HG02623 (cell line): Measurements from ENCODE around the gene MAPKAP1.
"Not testable (repeated sequence)": the region's sequence is repeated elsewhere in the genome, so short reads cannot be mapped to it uniquely, and the experiment has no call there.

Experiments used
- ATAC-seq: cut with Tn5 transposase; IDR thresholded peaks from one replicate; pipeline ENCODE4 v1.9.1; 2021; ENCODE audit warnings: moderate library complexity; ENCODE audit not compliant: unreplicated experiment

Gene MAPKAP1

DNA sequence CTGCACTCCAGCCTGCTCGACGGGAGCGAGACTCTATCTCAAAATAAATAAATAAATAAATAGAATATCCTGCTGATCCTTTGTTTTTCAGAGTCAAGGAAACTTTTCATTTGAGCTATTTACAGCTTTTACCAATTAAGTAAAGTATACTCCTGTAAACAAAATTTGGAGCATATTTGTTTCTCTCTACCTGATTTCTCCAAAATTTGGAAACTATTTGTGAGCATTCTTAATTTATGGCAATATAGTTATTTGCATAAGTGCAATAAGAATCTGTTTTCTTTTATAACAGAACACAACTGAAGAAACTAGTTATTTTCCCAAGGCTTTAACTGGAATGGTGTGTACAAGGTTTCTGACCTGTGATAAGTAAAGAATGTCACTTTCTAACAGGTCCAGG lies 135.2 kb downstream of the MAPKAP1 start:
- not testable (repeated sequence) for ATAC-seq

DNA sequence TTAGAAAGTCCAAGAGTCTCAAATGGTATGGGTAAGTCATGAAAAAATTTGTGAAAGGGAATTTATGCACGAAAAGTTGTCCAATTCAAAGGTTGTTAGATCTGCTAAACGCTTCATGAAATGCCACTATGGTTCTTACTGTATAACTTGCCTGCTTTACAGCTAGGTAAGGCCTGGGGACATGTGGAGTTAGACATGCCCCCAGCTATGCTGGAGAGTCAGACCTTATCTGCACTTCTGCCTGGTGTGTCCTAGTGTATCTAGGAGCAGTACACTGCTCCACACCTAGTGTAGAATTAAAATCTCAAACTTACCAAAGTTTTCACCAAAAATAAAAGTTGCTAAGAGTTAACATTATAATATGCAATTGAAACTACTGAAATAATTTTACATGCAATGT lies 136.8 kb downstream of the MAPKAP1 start:
- no peak for ATAC-seq

DNA sequence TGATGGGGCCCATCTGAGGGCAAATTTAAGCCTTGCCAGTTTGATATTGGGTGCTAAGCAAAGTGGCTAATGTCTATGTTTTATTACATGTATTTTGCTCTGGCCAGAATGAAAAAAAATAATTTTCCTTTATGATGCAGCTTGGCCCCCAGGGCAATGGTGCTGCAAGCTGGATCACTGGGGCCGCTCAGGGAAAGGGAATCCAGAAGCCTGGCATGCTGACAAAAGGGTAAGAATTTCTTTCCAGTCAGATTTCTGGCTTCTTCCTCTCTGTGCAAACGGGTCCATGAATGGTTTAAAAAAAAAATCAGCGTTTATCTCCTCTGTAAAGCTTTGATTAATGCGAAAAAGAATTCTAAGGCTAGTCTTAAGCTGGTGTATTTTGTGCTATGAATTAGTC lies 138.4 kb downstream of the MAPKAP1 start:
- no peak for ATAC-seq

DNA sequence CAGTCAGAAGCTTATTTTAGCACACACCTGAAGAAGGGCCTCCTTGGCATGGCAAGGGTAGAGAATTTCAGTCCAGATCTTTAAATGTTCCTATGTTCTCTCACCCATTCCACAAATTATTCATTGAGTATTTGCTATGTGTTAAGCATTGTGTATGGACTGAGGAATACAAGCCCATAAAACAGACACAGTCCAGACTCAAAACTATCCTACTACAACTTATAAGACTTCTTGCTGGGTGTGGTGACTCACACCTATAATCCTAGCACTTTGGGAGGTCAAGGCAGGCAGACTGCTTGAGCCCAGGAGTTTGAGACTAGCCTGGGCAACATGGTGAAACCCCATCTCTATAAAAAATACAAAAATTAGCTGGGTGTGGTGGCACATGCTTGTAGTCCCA lies 141.0 kb downstream of the MAPKAP1 start:
- ATAC-seq = not testable (repeated sequence)

DNA sequence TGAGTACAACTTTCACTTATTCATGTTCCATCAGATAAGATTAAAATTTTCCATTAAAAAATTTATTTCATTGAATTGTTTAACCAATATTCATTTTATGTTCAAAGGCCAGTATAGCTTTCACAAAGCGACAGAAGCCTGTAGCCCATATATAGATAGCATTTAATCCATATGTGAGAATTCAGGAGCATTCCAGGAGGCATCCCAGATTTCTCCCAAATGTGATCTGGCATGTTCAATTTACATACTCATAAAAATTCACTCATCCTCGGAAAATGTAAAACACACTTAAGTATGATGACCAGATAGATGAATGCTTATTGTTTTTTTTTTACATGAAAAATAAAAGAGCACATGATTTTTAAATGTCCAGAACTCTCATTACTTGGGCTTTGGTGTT lies 141.9 kb downstream of the MAPKAP1 start:
- no peak for ATAC-seq

DNA sequence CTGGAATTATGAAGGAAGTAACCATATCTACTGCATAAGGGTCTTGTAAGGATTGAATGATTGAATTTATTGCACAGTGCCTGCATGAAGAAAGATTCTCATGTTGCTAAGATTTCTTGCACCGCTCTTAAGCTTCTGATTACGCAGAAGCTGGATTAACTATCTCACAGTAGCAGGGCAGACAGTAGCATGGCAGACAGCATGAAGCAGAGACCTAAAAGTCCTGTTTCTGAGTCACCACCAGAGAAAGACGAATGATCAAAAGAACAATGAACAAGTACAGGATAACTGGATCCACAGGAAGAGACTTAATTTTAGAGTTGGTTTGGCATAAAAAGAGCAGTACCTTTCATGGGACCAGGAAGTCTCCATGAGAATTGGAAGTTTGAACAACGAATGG lies 142.4 kb downstream of the MAPKAP1 start:
- ATAC-seq = no peak

DNA sequence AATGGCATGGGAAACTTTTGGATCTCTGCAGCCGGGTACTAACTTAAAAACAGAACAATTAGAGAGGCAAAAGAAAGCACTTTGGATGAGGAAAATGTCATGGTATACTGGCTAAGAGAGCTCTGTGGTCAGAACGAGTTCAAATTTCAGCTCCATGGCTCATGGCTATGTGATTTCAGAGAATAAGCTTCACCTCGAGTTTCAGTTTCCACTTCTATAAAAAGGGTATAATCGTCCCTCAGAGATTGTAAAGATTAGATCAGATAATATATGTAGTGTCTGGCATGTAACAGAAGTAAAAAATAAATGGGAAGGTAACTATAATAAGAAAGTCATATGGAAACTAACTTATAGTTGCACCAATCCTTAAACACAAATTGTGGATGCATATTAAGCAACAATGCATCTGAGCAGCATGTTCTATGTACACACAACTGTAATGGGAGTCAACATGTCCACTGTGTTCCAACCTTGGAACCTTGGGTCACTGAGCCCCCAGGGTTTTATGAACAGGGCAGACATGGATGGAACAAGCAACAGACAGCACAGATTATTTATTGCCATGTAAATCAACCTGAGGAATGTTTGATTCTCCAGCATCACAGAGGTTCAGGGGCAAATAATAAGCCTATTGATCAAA lies 145.4 kb downstream of the MAPKAP1 start:
- no peak for ATAC-seq

DNA sequence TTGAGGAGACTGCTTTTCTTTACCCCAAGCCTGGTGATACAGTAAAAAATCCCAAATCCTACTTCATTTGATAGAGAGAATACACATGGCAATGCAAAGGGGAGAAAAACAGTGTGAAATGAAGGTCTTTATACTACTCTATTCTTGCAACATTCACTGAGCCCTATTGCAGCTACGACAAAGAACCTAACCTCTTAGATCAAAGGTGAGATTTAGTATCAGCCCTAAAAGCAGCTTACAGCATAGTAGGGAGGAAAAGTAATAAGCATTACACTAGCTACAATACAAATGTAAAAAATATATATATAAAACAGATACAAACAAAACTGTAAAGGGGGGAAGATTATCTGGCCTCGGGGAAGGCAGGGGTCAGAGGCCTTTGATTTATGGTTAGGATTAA lies 147.1 kb downstream of the MAPKAP1 start:
- ATAC-seq = no peak

DNA sequence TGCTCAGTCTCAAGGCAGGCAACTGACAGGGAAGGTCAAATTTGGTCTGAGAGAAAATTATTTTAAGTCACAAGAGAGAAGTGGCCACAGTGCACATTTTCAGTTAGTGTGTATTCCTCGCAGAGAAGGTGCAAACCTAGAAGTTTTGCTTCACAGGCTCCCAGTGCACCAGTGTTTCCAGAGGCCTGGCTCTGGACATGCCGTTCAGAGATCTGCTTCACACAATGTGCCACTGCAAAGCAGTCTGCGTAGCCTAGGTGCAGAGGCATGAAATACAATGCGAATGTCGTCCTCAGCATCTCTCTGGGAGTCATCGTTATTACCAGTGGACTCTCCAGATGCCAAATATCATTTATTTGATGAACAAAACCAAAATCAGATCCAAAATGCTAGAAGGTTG lies 147.8 kb downstream of the MAPKAP1 start:
- ATAC-seq = no peak

DNA sequence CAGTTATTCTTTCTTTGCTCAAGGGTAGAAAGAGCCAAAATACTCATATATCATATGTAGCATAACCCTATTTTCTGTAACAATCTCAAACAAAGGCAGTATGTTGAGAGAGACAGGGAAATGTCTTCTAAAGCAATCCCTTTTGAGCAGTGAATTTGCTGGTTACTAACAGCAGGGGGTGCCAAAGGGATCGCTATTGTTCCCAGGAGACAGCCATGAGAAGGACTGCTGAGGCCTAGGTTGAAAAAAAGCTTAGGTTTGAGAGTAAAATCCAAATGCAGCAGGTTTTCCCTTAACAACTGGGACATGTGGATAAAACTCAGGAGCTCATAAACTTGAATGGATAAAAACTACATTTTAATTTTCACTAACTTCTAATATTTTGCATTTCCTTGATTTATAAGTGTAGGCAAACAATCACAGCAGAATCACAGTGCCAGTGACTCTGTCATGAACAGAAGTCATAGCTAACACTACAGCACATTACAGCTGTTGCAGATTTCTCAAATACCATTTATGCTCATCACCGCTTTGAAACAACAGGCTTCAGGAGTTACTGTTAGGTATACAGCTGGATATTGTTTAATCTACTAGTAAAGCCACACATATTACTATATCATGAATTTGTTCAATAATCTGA lies 148.4 kb downstream of the MAPKAP1 start:
- ATAC-seq = no peak

DNA sequence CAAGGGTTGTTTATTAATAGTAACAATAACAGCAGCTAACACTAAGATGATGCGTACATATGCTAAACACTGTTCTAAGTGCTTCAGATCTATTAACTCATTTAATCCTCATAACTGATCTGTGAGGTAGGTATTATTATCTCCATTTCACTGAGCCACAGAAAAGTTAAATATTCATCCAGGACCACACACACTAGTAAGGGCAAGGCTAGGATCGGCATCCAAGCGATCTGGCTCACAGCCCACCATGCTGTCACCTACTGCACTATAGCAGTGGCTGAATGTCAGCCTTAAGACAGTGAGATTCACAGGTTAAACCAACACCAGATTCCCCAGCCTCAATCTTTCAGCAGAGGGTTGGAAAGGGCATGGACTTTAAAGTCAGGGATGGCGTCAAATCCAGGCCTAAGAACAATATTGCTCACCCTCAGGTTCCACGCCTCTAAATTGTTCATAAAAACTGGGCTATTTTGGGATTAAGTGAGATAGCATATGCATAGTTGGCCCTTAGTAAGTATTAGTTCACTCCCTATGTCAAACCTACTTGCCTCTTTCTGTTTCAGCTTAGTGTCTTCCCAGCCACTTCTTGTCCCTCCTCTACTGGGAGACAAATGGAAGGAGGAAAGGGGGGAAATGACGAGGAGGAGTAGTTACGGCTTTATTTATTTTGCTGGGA lies 150.8 kb downstream of the MAPKAP1 start:
- ATAC-seq = no peak

DNA sequence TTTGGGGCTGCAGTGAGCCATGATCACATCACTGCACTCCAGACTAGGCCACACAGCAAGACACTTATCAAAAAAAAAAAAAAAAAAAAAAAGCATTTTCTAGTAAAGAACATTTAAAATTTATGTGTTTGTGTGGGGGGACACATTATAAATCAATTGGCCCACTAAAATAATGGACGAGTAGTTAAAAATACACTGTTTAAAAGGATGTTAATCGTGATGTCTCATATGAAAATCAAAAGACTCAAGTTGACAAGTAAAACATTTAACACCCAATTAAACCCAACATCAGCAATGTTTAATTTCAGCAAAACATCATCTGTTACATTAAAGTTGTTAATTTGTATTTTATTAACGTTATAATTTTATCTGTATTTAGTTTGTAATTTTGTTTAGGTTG lies 152.3 kb downstream of the MAPKAP1 start:
- ATAC-seq = no peak

DNA sequence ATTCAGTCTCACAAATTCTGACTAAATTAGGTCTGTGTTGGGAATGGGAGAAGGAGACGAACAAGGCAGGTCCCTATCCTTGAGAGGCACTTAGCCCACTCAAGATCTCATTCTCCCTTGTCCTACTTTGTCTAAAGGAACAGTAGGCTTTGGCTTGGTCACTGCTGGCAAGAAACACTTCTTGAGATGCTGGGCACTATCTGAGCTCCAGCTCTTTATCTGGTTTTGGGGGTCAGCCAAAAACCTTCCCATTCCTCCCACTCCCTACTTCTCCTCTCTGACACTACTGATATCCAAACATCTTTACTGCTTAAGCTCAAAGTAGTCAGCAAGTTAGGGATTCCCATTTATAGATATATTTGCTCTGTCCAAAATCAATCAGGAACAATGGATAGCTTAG lies 155.2 kb downstream of the MAPKAP1 start:
- no peak for ATAC-seq

DNA sequence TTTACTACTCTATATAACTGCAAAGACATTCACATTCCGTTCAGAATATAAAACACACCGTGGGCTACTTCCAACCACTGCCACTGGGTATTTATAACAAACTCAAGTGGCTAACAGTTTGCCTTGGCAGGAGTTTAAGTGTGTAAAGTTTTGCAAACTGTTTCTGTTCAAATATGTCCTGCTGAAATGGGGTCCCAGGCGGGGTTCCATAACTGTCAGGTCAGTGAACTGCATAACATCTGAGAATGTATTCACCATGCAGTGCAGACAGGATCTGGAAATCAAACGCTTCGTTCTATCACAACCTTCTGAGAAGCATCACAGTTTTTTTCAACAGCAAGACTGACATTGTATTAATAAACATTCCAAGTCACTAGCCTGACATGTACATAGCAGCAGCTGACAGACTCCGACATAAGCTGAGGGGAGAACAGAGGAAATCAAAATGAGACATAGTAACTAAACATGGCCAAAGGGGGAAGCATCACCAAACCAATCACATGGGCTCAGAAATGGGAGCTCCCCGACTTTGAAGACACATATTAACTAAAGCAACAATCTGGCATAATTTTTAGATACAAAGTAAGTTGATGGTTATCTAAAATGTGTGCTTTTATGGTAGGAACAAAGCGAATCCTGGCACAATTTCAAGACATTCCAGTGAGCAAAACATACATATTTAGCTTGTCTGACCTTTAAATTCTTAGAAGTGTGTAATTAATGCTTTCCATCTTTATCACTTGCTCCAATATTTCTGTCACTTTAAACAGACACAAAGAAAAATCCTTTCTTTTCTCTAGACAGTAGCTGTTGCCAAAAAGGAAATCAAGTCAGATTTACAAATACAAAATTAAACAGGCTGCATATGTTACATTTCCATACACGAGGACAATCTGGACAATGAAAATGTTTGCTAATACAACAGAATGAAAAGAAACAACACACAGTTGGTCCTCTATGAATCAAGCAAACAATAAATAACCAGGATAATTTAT lies 156.8 kb downstream of the MAPKAP1 start:
- no peak for ATAC-seq

DNA sequence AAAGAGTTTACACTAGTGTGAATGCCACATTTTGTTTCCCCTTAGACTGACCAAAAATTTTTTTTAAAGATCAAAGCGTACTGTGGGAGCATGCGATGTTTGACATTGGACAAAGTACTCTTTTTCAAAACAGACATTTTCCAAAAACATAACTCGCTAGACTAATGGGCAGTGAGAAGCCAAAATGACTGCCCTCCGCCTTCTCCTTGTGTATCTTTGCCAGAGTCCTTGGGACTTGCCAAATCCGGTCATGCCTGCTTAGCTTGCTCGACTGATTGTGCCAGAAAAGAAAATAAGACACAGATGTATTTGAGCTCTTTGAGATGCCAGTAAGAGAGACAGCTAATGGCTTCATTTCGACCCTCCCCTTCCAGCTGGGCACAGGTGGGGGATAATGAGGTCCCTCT lies 157.5 kb downstream of the MAPKAP1 start:
- no peak for ATAC-seq

DNA sequence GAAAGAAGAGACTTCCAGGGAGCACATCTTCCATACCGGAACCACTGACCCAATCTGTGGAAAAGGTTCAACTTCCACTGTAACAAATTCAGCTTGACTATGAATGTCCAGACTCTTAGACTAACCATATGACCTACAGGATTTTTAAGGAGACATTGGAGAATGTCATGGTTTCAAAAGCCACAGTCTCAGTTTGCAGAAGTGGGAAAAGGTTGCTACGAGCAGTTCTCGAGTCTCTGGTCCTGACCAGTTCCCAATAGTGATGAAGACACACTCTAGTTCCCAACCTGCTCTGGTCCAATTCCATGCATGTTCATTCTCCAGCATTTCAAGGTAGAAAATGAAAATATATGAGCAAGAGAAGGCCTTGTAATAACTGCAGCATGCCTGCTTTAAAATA lies 158.0 kb downstream of the MAPKAP1 start:
- ATAC-seq = no peak

DNA sequence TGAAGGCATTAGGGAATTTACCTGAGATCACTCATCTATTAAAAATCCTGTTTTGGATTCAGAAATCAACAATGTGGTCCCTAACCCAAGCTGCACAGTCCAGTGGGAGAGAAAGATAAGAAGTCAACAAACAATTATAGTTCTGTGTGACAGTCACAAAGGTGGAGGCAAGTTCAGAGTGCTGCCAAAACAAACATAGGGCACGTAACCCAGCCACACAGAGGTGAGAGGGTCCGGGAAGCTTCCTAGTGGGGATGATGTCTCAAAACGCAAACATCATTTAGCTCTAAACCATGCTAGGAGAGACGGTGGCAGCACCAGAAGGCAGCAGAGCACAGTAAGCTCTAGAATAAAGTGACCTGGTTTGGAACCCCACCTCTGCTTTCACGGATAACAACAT lies 158.9 kb downstream of the MAPKAP1 start:
- no peak for ATAC-seq

DNA sequence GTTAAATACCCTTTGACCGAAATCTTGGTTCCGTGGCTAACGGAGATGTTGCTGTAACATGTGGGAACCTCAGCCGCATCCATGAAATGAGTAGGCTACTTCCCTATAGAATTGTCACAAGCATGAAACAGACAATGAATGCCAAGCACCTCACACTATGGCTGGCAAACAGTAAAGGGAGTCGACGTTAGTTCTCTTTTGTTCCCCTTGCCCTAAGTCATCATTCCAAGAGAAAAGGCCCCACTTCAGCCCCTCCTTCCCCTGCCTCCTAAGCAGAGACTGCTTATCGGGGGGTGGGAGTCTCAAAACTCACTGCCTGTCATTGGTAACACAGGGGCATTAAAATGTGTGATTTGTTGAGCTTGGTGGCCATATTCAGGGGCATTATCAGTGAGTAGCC lies 159.6 kb downstream of the MAPKAP1 start:
- ATAC-seq = no peak

DNA sequence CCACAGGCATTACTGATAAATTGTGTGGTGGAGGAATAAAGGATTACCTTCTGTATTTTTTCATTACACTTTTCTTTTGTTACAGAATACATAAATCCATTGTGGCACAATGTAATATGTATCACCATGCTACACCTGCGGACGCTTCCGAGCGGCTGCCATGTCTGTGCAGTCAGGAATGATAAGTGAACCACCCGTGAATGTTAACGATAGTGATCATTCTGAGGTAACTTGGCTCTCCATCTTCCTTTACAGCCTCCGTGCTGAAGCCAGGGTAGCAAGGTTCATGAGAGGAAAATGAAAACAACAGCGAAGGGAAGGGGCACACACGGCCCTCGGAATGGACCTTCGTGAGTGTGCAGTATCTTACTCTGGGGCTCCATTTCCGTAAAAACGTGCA lies 161.2 kb downstream of the MAPKAP1 start:
- ATAC-seq = no peak

DNA sequence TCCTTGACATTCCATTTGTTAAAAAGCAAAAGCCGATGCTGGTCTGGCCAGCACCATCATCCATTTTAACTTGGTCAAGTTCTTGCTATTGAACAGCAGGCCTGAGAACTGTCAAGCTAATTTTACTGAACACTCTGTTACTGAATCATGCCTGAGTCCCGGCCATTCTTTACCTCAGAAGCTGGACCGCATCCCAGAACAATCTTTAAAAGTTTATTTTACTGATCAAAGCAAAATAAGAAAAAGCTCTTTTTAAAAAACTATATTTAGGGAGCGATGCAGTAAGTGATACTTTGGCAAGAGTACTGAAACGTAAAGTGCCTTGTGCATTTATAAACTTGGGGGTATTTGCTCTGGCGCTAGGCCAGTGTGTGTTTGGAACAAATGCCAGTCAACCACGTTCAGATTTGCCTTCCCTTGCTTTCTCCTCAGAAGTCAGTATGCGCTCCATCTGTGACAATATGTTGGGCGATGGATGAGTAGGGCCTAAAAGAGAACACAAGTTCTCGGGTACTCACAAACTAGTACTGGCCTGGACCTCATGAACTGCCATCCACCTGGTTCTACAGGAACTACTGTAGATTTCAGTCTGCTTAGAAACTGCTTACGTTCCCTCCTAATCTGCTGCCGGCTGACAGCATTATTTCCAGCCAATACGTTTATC lies 161.9 kb downstream of the MAPKAP1 start:
- no peak for ATAC-seq

DNA sequence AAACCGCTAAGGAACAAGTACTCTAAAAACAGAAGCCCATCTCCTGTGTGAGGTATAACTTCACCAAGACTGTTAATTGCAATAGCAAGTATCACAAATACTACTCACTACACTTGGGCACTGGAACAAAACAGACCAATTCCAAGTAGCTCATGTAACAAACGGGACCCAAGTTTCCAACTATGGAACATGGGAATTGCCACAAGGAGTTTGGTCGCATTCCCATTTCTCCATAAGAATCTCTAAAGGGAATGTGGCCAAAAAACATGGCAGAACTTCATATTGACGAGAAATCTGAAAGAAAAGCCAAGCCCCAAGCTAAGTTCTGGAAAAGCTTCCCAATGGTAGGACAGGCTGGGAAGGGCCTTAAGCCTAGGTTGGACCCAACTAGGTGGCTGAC lies 162.5 kb downstream of the MAPKAP1 start:
- no peak for ATAC-seq
